Mucosa of descending colon (tissue), 3 donors: ENCODE measurements around the gene ZNF677. TPM values are rescaled to one million over a fixed set of nuclear protein-coding genes. Genes with fewer than 3 reads are reported as not detected.
"Not testable (repeated sequence)": the region's sequence is repeated elsewhere in the genome, so short reads cannot be mapped to it uniquely, and the experiment has no call there.

Experiments used
- ATAC-seq: fragments of 200-7000 bp; cut with Tn5 transposase; one replicate; pipeline ENCODE4 v1.9.1; 2020; ENCODE audit warnings: mild to moderate bottlenecking, moderate library complexity
- DNase-seq, 3 donors: peaks; one replicate each; pipeline ENCODE4 v3.0.0-alpha.2; 2020
- H3K36me3 ChIP-seq: fragments of 200-600 bp; one replicate; pipeline ENCODE4 v1.8.0; 2021; ENCODE audit warnings: low read depth, mild to moderate bottlenecking
- H3K4me1 ChIP-seq: fragments of 200-600 bp; one replicate; pipeline ENCODE4 v1.8.0; 2021; ENCODE audit warnings: low read depth, mild to moderate bottlenecking
- H3K4me3 ChIP-seq: fragments of 200-600 bp; one replicate; pipeline ENCODE4 v1.8.0; 2021; ENCODE audit warnings: mild to moderate bottlenecking
- H3K9me3 ChIP-seq: fragments of 200-600 bp; one replicate; pipeline ENCODE4 v1.8.0; 2021; ENCODE audit warnings: mild to moderate bottlenecking
- intact Hi-C, 2 donors: fragments of 100-400 bp; cut with DNase I in 1 of 2; cut with micrococcal nuclease in 1 of 2; formaldehyde crosslinking; loops; one replicate each; pipeline versions ENCODE4 v1.11.0 to v1.11.1; 2022; cut with DNase I, micrococcal nuclease
- total RNA-seq, 3 donors: library from RNA; stranded (reverse); fragmentation: NEBNext Ultra II Directional in 2 of 3; extraction: Animal tissue kit (Norgen Biotek cat#: 25700) in 2 of 3; gene quantifications; one replicate each; pipeline versions ENCODE4 v1.2.1 to v1.2.4, GENCODE V29; 2021 to 2023
- TF ChIP-seq, protein P1 (sequence below): fragments of 200-600 bp; IDR thresholded peaks from one replicate; pipeline ENCODE4 v1.8.0; 2022; ENCODE audit warnings: antibody characterized with exemption, mild to moderate bottlenecking
- donor health status: DM: no; HTN: no; CAD: no; lungs with moderate emphysema.
- donor health status: DM: no; HTN: no; CAD: no.
- donor health status: DM: no; HTN: yes; CAD: no.

Gene ZNF677
- total RNA-seq, 3 donors from 2014 or later, result 4.6 to 18.3 (median 6.7) TPM

DNA sequence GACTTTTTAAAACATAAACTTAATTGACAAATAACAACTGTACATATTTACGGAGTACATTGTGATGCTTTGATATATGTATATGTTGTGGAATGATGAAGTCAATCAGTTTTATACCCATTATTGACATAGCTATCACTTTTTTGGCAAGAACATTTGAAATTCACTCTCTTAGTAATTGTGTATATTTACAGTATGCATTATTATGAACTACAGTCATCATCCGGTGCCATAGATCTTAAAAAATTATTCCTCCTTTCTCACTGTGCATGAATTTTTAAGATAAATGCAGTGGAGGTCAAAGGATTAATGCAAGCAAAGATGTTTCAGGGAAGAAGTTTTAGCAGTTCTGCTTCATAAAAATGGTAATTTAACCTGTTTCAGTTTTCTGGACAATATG, 20.8 kb upstream of the ZNF677 start:
- Histone ChIP-seq H3K36me3 (no peaks in the 10 kb centered on the region), H3K9me3 (peaks cover 16% of the 10 kb centered on the region), H3K4me3 (no peak overlapping the region), H3K4me1 (no peaks in the 10 kb centered on the region)
- intact Hi-C loops, result no loop called here
- ATAC-seq (no peak), DNase-seq (no peak)
- TF ChIP-seq, protein P1, sequence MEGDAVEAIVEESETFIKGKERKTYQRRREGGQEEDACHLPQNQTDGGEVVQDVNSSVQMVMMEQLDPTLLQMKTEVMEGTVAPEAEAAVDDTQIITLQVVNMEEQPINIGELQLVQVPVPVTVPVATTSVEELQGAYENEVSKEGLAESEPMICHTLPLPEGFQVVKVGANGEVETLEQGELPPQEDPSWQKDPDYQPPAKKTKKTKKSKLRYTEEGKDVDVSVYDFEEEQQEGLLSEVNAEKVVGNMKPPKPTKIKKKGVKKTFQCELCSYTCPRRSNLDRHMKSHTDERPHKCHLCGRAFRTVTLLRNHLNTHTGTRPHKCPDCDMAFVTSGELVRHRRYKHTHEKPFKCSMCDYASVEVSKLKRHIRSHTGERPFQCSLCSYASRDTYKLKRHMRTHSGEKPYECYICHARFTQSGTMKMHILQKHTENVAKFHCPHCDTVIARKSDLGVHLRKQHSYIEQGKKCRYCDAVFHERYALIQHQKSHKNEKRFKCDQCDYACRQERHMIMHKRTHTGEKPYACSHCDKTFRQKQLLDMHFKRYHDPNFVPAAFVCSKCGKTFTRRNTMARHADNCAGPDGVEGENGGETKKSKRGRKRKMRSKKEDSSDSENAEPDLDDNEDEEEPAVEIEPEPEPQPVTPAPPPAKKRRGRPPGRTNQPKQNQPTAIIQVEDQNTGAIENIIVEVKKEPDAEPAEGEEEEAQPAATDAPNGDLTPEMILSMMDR, result no peak

DNA sequence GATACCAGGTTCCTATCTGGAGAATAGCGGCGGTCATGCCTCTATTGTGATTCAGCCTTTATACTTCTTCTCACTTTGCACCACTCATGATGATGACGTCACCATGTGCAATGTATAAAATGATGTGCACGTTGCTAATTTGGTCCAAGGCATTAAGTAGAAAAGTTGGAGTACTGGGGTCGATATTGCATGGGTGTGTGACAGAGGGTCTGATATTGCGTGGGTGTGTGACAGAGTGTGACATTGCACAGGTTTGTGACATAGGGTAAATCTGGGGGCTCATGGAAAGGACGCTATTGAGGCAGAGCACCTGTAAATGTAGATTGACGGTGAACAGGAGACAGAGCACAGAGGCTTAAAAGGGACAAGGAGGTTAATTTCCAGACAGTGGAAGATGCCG, 17.4 kb upstream of the ZNF677 start:
- intact Hi-C loops, result no loop called here
- Histone ChIP-seq H3K4me1 (no peaks in the 10 kb centered on the region), H3K36me3 (no peaks in the 10 kb centered on the region), H3K9me3 (peaks cover 9% of the 10 kb centered on the region), H3K4me3 (no peak overlapping the region)
- TF ChIP-seq, protein P1, result no peak
- DNase-seq, result no peak
- no peak for ATAC-seq

DNA sequence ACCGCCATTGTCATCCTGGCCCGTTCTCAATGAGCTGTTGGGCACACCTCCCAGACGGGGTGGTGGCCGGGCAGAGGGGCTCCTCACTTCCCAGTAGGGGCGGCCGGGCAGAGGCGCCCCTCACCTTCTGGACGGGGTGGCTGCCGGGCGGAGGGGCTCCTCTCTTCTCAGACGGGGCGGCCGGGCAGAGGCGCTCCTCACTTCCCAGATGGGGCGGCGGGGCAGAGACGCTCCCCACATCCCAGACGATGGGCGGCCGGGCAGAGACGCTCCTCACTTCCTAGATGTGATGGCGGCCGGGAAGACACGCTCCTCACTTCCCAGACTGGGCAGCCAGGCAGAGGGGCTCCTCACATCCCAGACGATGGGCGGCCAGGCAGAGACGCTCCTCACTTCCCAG, 15.2 kb upstream of the ZNF677 start:
- intact Hi-C loops, ATAC-seq, H3K4me3 ChIP-seq: not testable (repeated sequence)

DNA sequence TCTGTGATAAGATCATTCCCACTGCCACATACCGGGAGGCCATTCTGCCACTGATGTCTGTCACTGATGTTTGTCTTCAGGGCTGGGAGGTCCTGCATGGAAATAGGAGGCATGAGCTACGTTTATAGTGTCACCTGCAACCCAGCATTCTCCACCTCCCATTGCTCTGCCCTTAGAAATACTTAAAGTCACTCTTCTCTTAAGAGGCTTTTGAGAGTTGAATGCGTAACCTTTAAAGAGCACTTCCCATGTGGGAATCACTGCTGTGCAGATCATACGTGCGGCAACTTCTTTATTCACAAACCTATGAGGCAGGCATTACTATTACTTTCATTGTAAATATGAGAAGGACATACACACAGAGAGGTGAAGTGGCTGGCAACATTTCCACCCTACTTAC, 12.9 kb upstream of the ZNF677 start, which contains the start of gene VN1R4:
Gene VN1R4 (minus strand): TSS at position 101 of the 400 bp plus-strand sequence. CDS start 58 bp downstream, at position 43.
- H3K36me3 ChIP-seq, H3K4me3 ChIP-seq, H3K4me1 ChIP-seq, ATAC-seq, intact Hi-C loops, DNase-seq: not testable (repeated sequence)
- H3K9me3 ChIP-seq, result peaks cover 18% of the 10 kb centered on the region

More for the DNA sequence above, 15.2 kb upstream of the ZNF677 start:
- H3K36me3 ChIP-seq, H3K4me1 ChIP-seq, DNase-seq: not testable (repeated sequence)
- peaks cover 18% of the 10 kb centered on the region for H3K9me3 ChIP-seq

DNA sequence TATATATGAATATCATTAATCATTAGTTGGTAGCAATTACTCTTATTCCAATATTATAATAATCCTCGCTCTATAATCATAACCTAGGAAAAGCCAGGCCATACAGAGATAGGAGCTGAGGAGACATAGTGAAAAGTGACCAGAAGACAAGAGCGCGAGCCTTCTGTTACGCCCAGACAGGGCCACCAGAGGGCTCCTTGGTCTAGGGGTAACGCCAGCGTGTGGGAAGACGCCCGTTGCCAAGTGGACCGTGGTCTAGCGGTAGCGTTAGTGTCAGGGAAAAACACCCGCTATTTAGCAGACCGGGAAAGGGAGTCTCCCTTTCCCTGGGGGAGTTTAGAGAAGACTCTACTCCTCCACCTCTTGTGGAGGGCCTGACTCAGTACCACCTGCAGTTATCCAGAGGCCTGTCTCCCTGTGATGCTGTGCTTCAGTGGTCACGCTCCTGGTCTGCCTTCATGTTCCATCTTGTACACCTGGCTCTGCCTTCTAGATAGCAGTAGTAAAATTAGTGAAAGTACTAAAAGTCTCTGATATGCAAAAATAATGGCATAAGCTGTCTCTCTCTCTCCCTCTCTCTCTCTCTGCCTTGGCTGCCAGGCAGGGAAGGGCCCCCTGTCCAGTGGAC, 3.2 kb upstream of the ZNF677 start, which contains the start of gene VN1R2:
Gene VN1R2 (plus strand): TSS at position 578 of the 628 bp plus-strand sequence. CDS start 84 bp downstream, outside the sequence.
- H3K36me3 ChIP-seq, intact Hi-C loops, H3K4me1 ChIP-seq, H3K4me3 ChIP-seq, DNase-seq, ATAC-seq: not testable (repeated sequence)
- H3K9me3 ChIP-seq, result peaks cover 37% of the 10 kb centered on the region

DNA sequence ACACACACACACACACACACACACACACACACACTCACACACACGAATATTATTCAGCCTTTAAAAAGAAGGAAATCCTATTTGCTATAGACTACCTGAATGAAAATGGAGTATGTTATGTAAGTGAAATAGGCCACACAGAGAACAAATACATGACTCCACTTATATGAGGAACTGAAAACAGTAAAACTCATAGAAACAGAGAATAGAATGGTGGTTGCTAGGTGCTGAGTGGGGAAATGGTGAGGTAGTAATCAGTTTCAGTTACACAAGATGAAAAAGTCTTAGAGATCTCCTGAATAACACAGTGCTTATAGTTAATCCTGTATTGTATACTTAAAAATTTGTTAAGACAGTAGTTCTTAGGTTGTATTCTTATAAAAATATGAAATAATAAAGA, 8.2 kb downstream of the ZNF677 start:
- Histone ChIP-seq H3K9me3 (peaks cover 95% of the 10 kb centered on the region), H3K4me3 (no peak overlapping the region), H3K4me1 (no peaks in the 10 kb centered on the region), H3K36me3 (peaks cover 4% of the 10 kb centered on the region)
- intact Hi-C loops, result no loop called here
- TF ChIP-seq, protein P1, result no peak
- DNase-seq, result no peak
- no peak for ATAC-seq

DNA sequence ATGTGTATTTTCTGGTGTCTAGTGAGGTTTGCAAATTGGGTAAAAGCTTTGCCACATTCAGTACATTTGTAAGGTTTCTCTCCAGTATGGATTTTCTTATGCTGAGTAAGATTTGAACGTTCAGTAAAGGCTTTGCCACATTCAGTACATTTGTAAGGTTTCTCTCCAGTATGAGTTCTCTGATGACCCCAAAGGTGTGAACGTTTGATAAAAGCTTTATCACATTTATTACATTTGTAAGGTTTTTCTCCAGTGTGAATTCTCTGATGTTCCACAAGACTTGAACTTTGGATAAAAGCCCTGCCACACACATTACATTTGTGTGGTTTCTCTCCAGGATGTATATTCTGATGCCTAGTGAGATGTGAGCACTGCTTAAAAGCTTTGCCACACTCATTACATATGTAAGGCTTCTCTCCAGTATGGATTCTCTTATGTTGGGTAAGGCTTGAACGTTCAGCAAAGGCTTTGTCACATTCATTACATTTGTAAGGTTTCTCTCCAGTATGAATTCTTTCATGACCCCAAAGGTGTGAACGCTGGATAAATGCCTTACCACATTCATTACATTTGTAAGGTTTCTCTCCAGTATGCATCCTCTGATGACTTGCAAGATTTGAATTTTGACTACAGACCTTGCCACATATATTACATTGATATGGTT, 17.4 kb downstream of the ZNF677 start:
- Histone ChIP-seq H3K4me3 (no peak overlapping the region), H3K9me3 (peaks cover 100% of the 10 kb centered on the region), H3K4me1 (no peaks in the 10 kb centered on the region), H3K36me3 (peaks cover 2% of the 10 kb centered on the region)
- DNase-seq (no peak), ATAC-seq (no peak)
- TF ChIP-seq, protein P1, result no peak
- intact Hi-C loops, result no loop called here
